HepG2 (cell line): ENCODE measurements around the gene PEMT. TPM values are rescaled to one million over a fixed set of nuclear protein-coding genes. Genes with fewer than 3 reads are reported as not detected.
A peak's percentile ranks its signal among the peaks of the same experiment; 100 is the strongest.

ENCODE experiments used
- ATRX ChIP-seq: sonication (generic); formaldehyde crosslinking; IDR thresholded peaks from 2 replicates; pipeline ENCODE4 v1.4.0; 2020; ENCODE audit warnings: missing genetic modification reagents, borderline replicate concordance
- HIVEP1 ChIP-seq: sonication (generic); formaldehyde crosslinking; IDR thresholded peaks from 2 replicates; pipeline ENCODE4 v1.4.0; 2020; ENCODE audit warnings: mild to moderate bottlenecking, missing genetic modification reagents
- HNRNPL ChIP-seq: fragments of 200-400 bp; formaldehyde crosslinking; IDR thresholded peaks from 2 replicates; pipeline ENCODE4 v1.6.1; 2017; ENCODE audit warnings: mild to moderate bottlenecking, low read depth, low read length
- HOXA9 ChIP-seq: sonication (generic); formaldehyde crosslinking; IDR thresholded peaks from 2 replicates; pipeline ENCODE4 v1.8.1; 2022; ENCODE audit warnings: missing genetic modification reagents, mild to moderate bottlenecking, moderate library complexity, borderline replicate concordance
- NFE2L1 ChIP-seq: sonication (generic); formaldehyde crosslinking; IDR thresholded peaks from 2 replicates; pipeline ENCODE4 v1.4.0; 2020; ENCODE audit warnings: missing genetic modification reagents, mild to moderate bottlenecking, borderline replicate concordance
- PCBP1 ChIP-seq: fragments of 200-400 bp; formaldehyde crosslinking; IDR thresholded peaks from 2 replicates; pipeline ENCODE4 v1.6.1; 2017; ENCODE audit warnings: mild to moderate bottlenecking, low read depth, low read length, borderline replicate concordance
- REPIN1 ChIP-seq: sonication (generic); formaldehyde crosslinking; IDR thresholded peaks from 2 replicates; pipeline ENCODE4 v1.8.0; 2022; ENCODE audit warnings: missing genetic modification reagents, low read depth, mild to moderate bottlenecking, borderline replicate concordance
- ZNF282 ChIP-seq: fragments of 450-650 bp; IDR thresholded peaks from 2 replicates; pipeline ENCODE4 v1.6.1; 2018; ENCODE audit not compliant: partially characterized antibody
- ZNF713 ChIP-seq: sonication (generic); formaldehyde crosslinking; IDR thresholded peaks from 2 replicates; pipeline ENCODE4 v1.4.0; 2020; ENCODE audit warnings: mild to moderate bottlenecking, missing genetic modification reagents
- ZNF891 ChIP-seq: sonication (generic); formaldehyde crosslinking; IDR thresholded peaks from 2 replicates; pipeline ENCODE4 v1.5.0; 2020; ENCODE audit warnings: mild to moderate bottlenecking, missing genetic modification reagents
- polyA plus RNA-seq, 8 experiments: library from polyadenylated mRNA; depleted of rRNA in 3 of 8; stranded (reverse) in 7 of 8; unstranded in 1 of 8; fragments of >200 nt; fragmentation: Illumina TruSeq in 4 of 8; extraction: Trizol in 4 of 8; gene quantifications; 2 replicates each; pipeline versions ENCODE4 v1.2.1 to v1.2.3, GENCODE V29; 2011 to 2016; ENCODE audit warnings: low read depth in 4 of 8, missing spikeins in 1 of 8, mixed read lengths in 1 of 8; ENCODE audit not compliant: insufficient read depth in 1 of 8
- total RNA-seq, 5 experiments: library from RNA; depleted of rRNA; stranded (reverse); fragments of >200 nt; fragmentation: Illumina TruSeq; extraction: Trizol; gene quantifications; 2 replicates each; pipeline ENCODE4 v1.2.3, GENCODE V29; 2016; ENCODE audit warnings: low read depth in 1 of 5
- TF ChIP-seq, protein P1 (sequence below): IDR thresholded peaks from 2 replicates; pipeline ENCODE4 v1.6.1; 2012; ENCODE audit warnings: low read depth, low read length, improper control_type of control experiment
- TF ChIP-seq, protein P2 (sequence below), 2 experiments: IDR thresholded peaks; 2 replicates each; pipeline ENCODE4 v1.6.1; 2011 to 2012; ENCODE audit warnings: low read length in 2 of 2, borderline replicate concordance in 1 of 2, low read depth in 1 of 2, mild to moderate bottlenecking in 1 of 2, moderate library complexity in 1 of 2
- TF ChIP-seq, protein P3 (sequence below): sonication (generic); formaldehyde crosslinking; IDR thresholded peaks from 2 replicates; pipeline ENCODE4 v1.9.0; 2021; ENCODE audit warnings: mild to moderate bottlenecking, missing genetic modification reagents

The PEMT gene
- total and polyA plus RNA-seq, 2 of the 13 experiments (the other 11 are each of a cell fraction or from before 2014, with no cell fraction given) = 31.7 to 43.6 TPM

DNA sequence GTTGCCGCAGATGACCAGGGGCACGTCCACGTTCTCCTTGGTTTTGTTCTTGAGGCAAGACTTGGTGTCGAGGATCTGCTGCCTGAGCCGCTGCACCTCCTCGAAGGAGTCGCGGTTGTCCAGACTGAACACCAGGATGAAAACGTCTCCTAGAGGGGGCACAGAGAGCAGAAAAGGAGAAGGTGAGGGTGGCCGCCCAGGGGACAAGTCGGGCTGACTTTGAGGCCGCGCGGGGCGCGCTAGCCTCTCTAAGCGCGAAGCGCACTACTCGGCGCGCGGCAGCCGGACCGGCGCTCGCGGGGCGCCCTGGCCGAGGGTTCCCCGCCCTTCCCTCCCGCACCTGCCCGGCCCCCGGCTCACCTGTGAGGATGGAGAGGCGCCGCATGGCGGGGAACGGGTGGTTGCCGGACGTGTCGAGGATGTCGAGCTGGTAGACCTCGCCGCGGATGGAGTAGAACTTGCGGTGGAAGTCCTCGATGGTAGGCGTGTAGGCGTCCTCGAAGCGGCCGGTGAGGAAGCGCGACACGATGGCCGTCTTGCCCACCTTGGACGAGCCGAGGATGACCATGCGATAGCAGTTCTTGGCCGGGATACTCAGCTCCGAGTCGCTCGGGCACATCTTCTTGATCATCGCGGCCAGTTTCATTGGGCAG, 95.8 kb downstream of the PEMT start (continued):
- TF ChIP-seq HNRNPL (0 out of 2 replicates have a peak, but pooled peaks have one; percentile 51), PCBP1 (no peak), NFE2L1 (CRISPR knock-in tag) (no peak), ZNF282 (no peak), ZNF891 (CRISPR knock-in tag) (peak; percentile 67; the same call in 1 of the 2 replicates), HIVEP1 (no peak), REPIN1 (CRISPR knock-in tag) (no peak), ZNF713 (no peak), ATRX (no peak), HOXA9 (CRISPR knock-in tag) (no peak)
- TF ChIP-seq, protein P1, sequence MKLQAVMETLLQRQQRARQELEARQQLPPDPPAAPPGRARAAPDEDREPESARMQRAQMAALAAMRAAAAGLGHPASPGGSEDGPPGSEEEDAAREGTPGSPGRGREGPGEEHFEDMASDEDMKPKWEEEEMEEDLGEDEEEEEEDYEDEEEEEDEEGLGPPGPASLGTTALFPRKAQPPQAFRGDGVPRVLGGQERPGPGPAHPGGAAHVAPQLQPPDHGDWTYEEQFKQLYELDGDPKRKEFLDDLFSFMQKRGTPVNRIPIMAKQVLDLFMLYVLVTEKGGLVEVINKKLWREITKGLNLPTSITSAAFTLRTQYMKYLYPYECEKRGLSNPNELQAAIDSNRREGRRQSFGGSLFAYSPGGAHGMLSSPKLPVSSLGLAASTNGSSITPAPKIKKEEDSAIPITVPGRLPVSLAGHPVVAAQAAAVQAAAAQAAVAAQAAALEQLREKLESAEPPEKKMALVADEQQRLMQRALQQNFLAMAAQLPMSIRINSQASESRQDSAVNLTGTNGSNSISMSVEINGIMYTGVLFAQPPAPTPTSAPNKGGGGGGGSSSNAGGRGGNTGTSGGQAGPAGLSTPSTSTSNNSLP = no peak
- TF ChIP-seq, protein P2, sequence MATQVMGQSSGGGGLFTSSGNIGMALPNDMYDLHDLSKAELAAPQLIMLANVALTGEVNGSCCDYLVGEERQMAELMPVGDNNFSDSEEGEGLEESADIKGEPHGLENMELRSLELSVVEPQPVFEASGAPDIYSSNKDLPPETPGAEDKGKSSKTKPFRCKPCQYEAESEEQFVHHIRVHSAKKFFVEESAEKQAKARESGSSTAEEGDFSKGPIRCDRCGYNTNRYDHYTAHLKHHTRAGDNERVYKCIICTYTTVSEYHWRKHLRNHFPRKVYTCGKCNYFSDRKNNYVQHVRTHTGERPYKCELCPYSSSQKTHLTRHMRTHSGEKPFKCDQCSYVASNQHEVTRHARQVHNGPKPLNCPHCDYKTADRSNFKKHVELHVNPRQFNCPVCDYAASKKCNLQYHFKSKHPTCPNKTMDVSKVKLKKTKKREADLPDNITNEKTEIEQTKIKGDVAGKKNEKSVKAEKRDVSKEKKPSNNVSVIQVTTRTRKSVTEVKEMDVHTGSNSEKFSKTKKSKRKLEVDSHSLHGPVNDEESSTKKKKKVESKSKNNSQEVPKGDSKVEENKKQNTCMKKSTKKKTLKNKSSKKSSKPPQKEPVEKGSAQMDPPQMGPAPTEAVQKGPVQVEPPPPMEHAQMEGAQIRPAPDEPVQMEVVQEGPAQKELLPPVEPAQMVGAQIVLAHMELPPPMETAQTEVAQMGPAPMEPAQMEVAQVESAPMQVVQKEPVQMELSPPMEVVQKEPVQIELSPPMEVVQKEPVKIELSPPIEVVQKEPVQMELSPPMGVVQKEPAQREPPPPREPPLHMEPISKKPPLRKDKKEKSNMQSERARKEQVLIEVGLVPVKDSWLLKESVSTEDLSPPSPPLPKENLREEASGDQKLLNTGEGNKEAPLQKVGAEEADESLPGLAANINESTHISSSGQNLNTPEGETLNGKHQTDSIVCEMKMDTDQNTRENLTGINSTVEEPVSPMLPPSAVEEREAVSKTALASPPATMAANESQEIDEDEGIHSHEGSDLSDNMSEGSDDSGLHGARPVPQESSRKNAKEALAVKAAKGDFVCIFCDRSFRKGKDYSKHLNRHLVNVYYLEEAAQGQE (IDR thresholded peaks at IDR 0.05; ENCODE audit: borderline replicate concordance in 1 of 2, low read depth in 1 of 2, low read length in 2 of 2) = no peak
- TF ChIP-seq, protein P3, sequence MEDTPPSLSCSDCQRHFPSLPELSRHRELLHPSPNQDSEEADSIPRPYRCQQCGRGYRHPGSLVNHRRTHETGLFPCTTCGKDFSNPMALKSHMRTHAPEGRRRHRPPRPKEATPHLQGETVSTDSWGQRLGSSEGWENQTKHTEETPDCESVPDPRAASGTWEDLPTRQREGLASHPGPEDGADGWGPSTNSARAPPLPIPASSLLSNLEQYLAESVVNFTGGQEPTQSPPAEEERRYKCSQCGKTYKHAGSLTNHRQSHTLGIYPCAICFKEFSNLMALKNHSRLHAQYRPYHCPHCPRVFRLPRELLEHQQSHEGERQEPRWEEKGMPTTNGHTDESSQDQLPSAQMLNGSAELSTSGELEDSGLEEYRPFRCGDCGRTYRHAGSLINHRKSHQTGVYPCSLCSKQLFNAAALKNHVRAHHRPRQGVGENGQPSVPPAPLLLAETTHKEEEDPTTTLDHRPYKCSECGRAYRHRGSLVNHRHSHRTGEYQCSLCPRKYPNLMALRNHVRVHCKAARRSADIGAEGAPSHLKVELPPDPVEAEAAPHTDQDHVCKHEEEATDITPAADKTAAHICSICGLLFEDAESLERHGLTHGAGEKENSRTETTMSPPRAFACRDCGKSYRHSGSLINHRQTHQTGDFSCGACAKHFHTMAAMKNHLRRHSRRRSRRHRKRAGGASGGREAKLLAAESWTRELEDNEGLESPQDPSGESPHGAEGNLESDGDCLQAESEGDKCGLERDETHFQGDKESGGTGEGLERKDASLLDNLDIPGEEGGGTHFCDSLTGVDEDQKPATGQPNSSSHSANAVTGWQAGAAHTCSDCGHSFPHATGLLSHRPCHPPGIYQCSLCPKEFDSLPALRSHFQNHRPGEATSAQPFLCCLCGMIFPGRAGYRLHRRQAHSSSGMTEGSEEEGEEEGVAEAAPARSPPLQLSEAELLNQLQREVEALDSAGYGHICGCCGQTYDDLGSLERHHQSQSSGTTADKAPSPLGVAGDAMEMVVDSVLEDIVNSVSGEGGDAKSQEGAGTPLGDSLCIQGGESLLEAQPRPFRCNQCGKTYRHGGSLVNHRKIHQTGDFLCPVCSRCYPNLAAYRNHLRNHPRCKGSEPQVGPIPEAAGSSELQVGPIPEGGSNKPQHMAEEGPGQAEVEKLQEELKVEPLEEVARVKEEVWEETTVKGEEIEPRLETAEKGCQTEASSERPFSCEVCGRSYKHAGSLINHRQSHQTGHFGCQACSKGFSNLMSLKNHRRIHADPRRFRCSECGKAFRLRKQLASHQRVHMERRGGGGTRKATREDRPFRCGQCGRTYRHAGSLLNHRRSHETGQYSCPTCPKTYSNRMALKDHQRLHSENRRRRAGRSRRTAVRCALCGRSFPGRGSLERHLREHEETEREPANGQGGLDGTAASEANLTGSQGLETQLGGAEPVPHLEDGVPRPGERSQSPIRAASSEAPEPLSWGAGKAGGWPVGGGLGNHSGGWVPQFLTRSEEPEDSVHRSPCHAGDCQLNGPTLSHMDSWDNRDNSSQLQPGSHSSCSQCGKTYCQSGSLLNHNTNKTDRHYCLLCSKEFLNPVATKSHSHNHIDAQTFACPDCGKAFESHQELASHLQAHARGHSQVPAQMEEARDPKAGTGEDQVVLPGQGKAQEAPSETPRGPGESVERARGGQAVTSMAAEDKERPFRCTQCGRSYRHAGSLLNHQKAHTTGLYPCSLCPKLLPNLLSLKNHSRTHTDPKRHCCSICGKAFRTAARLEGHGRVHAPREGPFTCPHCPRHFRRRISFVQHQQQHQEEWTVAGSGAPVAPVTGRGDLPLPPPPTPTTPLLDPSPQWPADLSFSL (CRISPR knock-in tag) = no peak
